ENCODE results near the gene EVX2.

The EVX2 gene

GRCh38 chr2:176083796-176084261 lies at the start of gene EVX2:
TSS of gene EVX2 (minus strand) at chr2:176083962. CDS start at chr2:176083776, 186 bp downstream.
- DNase-seq (ENCODE audit: extremely low read depth in 1 of 2, low read depth in 1 of 2) = no peak

GRCh38 chr2:176133389-176133788 lies 49.6 kb upstream of the EVX2 start:
- no peak for DNase-seq (ENCODE audit: extremely low read depth in 1 of 2, low read depth in 1 of 2)

- DNase-seq (ENCODE audit: extremely low read depth in 1 of 2, low read depth in 1 of 2) = no peak
These were observed 48.7 kb upstream of the EVX2 start for GRCh38 chr2:176132205-176133171.

GRCh38 chr2:176131848-176132158 lies 48.0 kb upstream of the EVX2 start:
- no peak for DNase-seq (ENCODE audit: extremely low read depth in 1 of 2, low read depth in 1 of 2)

GRCh38 chr2:176130957-176131847 lies 47.4 kb upstream of the EVX2 start:
- no peak for DNase-seq (ENCODE audit: extremely low read depth in 1 of 2, low read depth in 1 of 2)

GRCh38 chr2:176130147-176130956 lies 46.6 kb upstream of the EVX2 start:
- no peak for DNase-seq (ENCODE audit: extremely low read depth in 1 of 2, low read depth in 1 of 2)

- no peak for DNase-seq (ENCODE audit: extremely low read depth in 1 of 2, low read depth in 1 of 2)
These were observed 46.0 kb upstream of the EVX2 start for GRCh38 chr2:176129813-176130146.

GRCh38 chr2:176128982-176129796 lies 45.4 kb upstream of the EVX2 start, which contains the start of gene HOXD8:
TSS of gene HOXD8 (plus strand) at chr2:176129705. CDS start at chr2:176130367, 662 bp downstream.
- no peak for DNase-seq (ENCODE audit: extremely low read depth in 1 of 2, low read depth in 1 of 2)

GRCh38 chr2:176128172-176128981 lies 44.6 kb upstream of the EVX2 start:
- no peak for DNase-seq (ENCODE audit: extremely low read depth in 1 of 2, low read depth in 1 of 2)

- DNase-seq (ENCODE audit: extremely low read depth in 1 of 2, low read depth in 1 of 2) = no peak
These were observed 44.0 kb upstream of the EVX2 start for GRCh38 chr2:176127774-176128072.

- DNase-seq (ENCODE audit: extremely low read depth in 1 of 2, low read depth in 1 of 2) = peak; percentile 37 to 57
These were observed 43.4 kb upstream of the EVX2 start for GRCh38 chr2:176126929-176127773.

GRCh38 chr2:176125772-176126054 lies 42.0 kb upstream of the EVX2 start:
- no peak for DNase-seq (ENCODE audit: extremely low read depth in 1 of 2, low read depth in 1 of 2)

GRCh38 chr2:176124947-176125771 lies 41.4 kb upstream of the EVX2 start:
- DNase-seq (ENCODE audit: extremely low read depth in 1 of 2, low read depth in 1 of 2) = no peak

- DNase-seq (ENCODE audit: extremely low read depth in 1 of 2, low read depth in 1 of 2) = no peak
These were observed 40.6 kb upstream of the EVX2 start for GRCh38 chr2:176124110-176124946.

- DNase-seq (ENCODE audit: extremely low read depth in 1 of 2, low read depth in 1 of 2) = no peak
These were observed 39.8 kb upstream of the EVX2 start for GRCh38 chr2:176123411-176124109.

- no peak for DNase-seq (ENCODE audit: extremely low read depth in 1 of 2, low read depth in 1 of 2)
These were observed 39.1 kb upstream of the EVX2 start, which contains the start of gene HOXD9 for GRCh38 chr2:176122683-176123410. TSS of gene HOXD9 (plus strand) at chr2:176122719. CDS start at chr2:176122769, 50 bp downstream.

Measured in activated CD8-positive, alpha-beta memory T cell treated with anti-CD3 and anti-CD28 coated beads for 1 hour (primary cell).